ENCODE measurements around the gene MECP2.

Gene MECP2

GRCh38 chrX:154115750-154116149, 18.2 kb upstream of the MECP2 start:
- DNase-seq (ENCODE audit: low read depth) = no peak

- no peak for DNase-seq (ENCODE audit: low read depth)
These were observed 17.6 kb upstream of the MECP2 start for GRCh38 chrX:154115071-154115470.

GRCh38 chrX:154114652-154115051, 17.1 kb upstream of the MECP2 start:
- DNase-seq (ENCODE audit: low read depth) = no peak

GRCh38 chrX:154113729-154114128, 16.2 kb upstream of the MECP2 start:
- no peak for DNase-seq (ENCODE audit: low read depth)

- DNase-seq (ENCODE audit: low read depth) = no peak
These were observed 1.0 kb upstream of the MECP2 start for GRCh38 chrX:154098551-154098950.

- DNase-seq (ENCODE audit: low read depth) = peak; percentile 53
These were observed 421 bp downstream of the MECP2 start for GRCh38 chrX:154097003-154097588.

GRCh38 chrX:154096140-154097002, 1.1 kb downstream of the MECP2 start:
- DNase-seq (ENCODE audit: low read depth) = peak; percentile 27

- no peak for DNase-seq (ENCODE audit: low read depth)
These were observed 2.7 kb downstream of the MECP2 start for GRCh38 chrX:154094833-154095232.

GRCh38 chrX:154093965-154094364, 3.6 kb downstream of the MECP2 start:
- no peak for DNase-seq (ENCODE audit: low read depth)

- DNase-seq (ENCODE audit: low read depth) = no peak
These were observed 5.1 kb downstream of the MECP2 start for GRCh38 chrX:154092371-154092770.

- DNase-seq (ENCODE audit: low read depth) = no peak
These were observed 5.8 kb downstream of the MECP2 start for GRCh38 chrX:154091678-154092077.

- DNase-seq (ENCODE audit: low read depth) = no peak
These were observed 6.8 kb downstream of the MECP2 start for GRCh38 chrX:154090731-154091130.

- DNase-seq (ENCODE audit: low read depth) = no peak
These were observed 12.8 kb downstream of the MECP2 start for GRCh38 chrX:154084449-154085300.

- no peak for DNase-seq (ENCODE audit: low read depth)
These were observed 14.4 kb downstream of the MECP2 start for GRCh38 chrX:154083126-154083517.

GRCh38 chrX:154082396-154083125, 15.0 kb downstream of the MECP2 start:
- peak; percentile 77 for DNase-seq (ENCODE audit: low read depth)

GRCh38 chrX:154077101-154077500, 20.4 kb downstream of the MECP2 start:
- DNase-seq (ENCODE audit: low read depth) = no peak

- peak; percentile 74 for DNase-seq (ENCODE audit: low read depth)
These were observed 23.3 kb downstream of the MECP2 start for GRCh38 chrX:154074199-154074598.

- DNase-seq (ENCODE audit: low read depth) = no peak
These were observed 25.3 kb downstream of the MECP2 start for GRCh38 chrX:154072192-154072591.

GRCh38 chrX:154068560-154068959, 29.0 kb downstream of the MECP2 start:
- no peak for DNase-seq (ENCODE audit: low read depth)

GRCh38 chrX:154064637-154065435, 32.7 kb downstream of the MECP2 start:
- DNase-seq (ENCODE audit: low read depth) = no peak

- DNase-seq (ENCODE audit: low read depth) = no peak
These were observed 34.3 kb downstream of the MECP2 start for GRCh38 chrX:154063234-154063633.
